K562 (cell line): ENCODE data around the gene TRABD2B. TPM values are rescaled to one million over a fixed set of nuclear protein-coding genes. Genes with fewer than 3 reads are reported as not detected.

Experiments
- ATAC-seq: fragments of 200-7000 bp; cut with Tn5 transposase; 3 replicates; pipeline ENCODE4 v1.9.1; 2020; ENCODE audit warnings: moderate library complexity
- BruUV-seq: library from RNA; stranded (reverse); fragments of 400-500 nt; replicated peaks from 2 replicates; lab custom pipeline; 2021; lab: Mats Ljungman, UMichigan
- CTCF ChIA-PET: fragments of 300-600 bp; formaldehyde crosslinking; extraction: SDS; loops from one replicate; lab custom pipeline; 2021; ENCODE audit warnings: low intra/inter-chr PET ratio; lab: Yijun Ruan, JAX
- POLR2A ChIA-PET: fragments of 300-600, 350-650 bp; sonication (Branson Sonifier 250); formaldehyde crosslinking; extraction: SDS; loops from one replicate; lab custom pipeline; 2021; ENCODE audit warnings: antibody characterized with exemption, inconsistent platforms; lab: Yijun Ruan, JAX
- DNase-seq, 4 experiments: peaks; one replicate each; pipeline versions ENCODE4 v3.0.0 to v3.0.0-alpha.2; 2011 to 2018; ENCODE audit warnings: low spot score in 3 of 4, mixed read lengths in 3 of 4; ENCODE audit errors: extremely low read depth in 1 of 4
- FAIRE-seq: peaks from 2 replicates; lab custom pipeline; 2011; peaks lifted over from hg19 to GRCh38; lab: Jason Lieb, UNC
- H2AFZ ChIP-seq: 2 replicates; pipeline ENCODE4 v1.6.0; 2011; ENCODE audit warnings: low read depth, low read length, control low read depth, inconsistent platforms
- H3K27ac ChIP-seq: fragments of 200-600 bp; 3 replicates; pipeline ENCODE4 v1.8.0; 2011; ENCODE audit warnings: low read depth, mild to moderate bottlenecking, control low read depth, inconsistent platforms, low read length, moderate library complexity, mixed read lengths; ENCODE audit errors: extremely low read depth
- H3K27me3 ChIP-seq, 2 experiments: fragments of 300-600 bp in 1 of 2; 2 replicates in 1 of 2; 3 replicates in 1 of 2; pipeline versions ENCODE4 v1.6.0 to v1.8.0; 2011; ENCODE audit warnings: inconsistent platforms in 2 of 2, low read length in 2 of 2, mild to moderate bottlenecking in 1 of 2, mixed read lengths in 1 of 2, moderate library complexity in 1 of 2; ENCODE audit not compliant: control insufficient read depth in 2 of 2, insufficient read depth in 2 of 2
- H3K36me3 ChIP-seq: fragments of 300-600 bp; 3 replicates; pipeline ENCODE4 v1.8.0; 2011; ENCODE audit warnings: mild to moderate bottlenecking, low read length, inconsistent platforms; ENCODE audit not compliant: control insufficient read depth, insufficient read depth
- H3K4me1 ChIP-seq, 2 experiments: fragments of 200-600 bp in 1 of 2; replicated peaks in 1 of 2; 2 replicates in 1 of 2; 3 replicates in 1 of 2; pipeline versions ENCODE4 v1.5.1 to v1.8.0; 2011; ENCODE audit warnings: inconsistent platforms in 2 of 2, low read length in 2 of 2, mild to moderate bottlenecking in 1 of 2, mixed read lengths in 1 of 2, moderate library complexity in 1 of 2; ENCODE audit not compliant: control insufficient read depth in 2 of 2, insufficient read depth in 2 of 2
- H3K4me2 ChIP-seq: 2 replicates; pipeline ENCODE4 v1.6.1; 2011; ENCODE audit warnings: low read length, control low read depth, inconsistent platforms, mixed read lengths; ENCODE audit not compliant: insufficient read depth
- H3K4me3 ChIP-seq: fragments of 200-600 bp; sonication (generic), shearing (Covaris generic); 2 replicates; pipeline ENCODE4 v1.5.1; 2016; ENCODE audit warnings: control low read depth, inconsistent platforms
- H3K79me2 ChIP-seq: fragments of 200-600 bp; 3 replicates; pipeline ENCODE4 v1.8.0; 2011; ENCODE audit warnings: low read length, inconsistent platforms; ENCODE audit not compliant: control insufficient read depth, insufficient read depth
- H3K9ac ChIP-seq, 2 experiments: 2 replicates each; pipeline versions ENCODE4 v1.6.0 to v1.6.1; 2011; ENCODE audit warnings: low read depth in 2 of 2, low read length in 2 of 2, control low read depth in 1 of 2, inconsistent platforms in 1 of 2, mild to moderate bottlenecking in 1 of 2, mixed read lengths in 1 of 2; ENCODE audit not compliant: insufficient read depth in 1 of 2
- H3K9me1 ChIP-seq: one replicate; pipeline ENCODE4 v1.6.0; 2011; ENCODE audit warnings: inconsistent platforms, mild to moderate bottlenecking, low read length, moderate library complexity; ENCODE audit not compliant: control insufficient read depth, insufficient read depth
- H3K9me3 ChIP-seq: replicated peaks from 2 replicates; pipeline ENCODE4 v1.5.1; 2011; ENCODE audit warnings: low read depth, low read length, inconsistent platforms; ENCODE audit not compliant: control insufficient read depth, insufficient read depth
- H4K20me1 ChIP-seq: replicated peaks from 2 replicates; pipeline ENCODE4 v1.6.1; 2011; ENCODE audit warnings: low read length, inconsistent platforms, mixed read lengths; ENCODE audit not compliant: control insufficient read depth, insufficient read depth
- ARID1B ChIP-seq: fragments of 450-650 bp; IDR thresholded peaks from 2 replicates; pipeline ENCODE4 v1.6.1; 2016; ENCODE audit warnings: antibody characterized with exemption, mild to moderate bottlenecking, inconsistent platforms
- COPS2 ChIP-seq: fragments of 450-650 bp; conservative IDR thresholded peaks from 2 replicates; pipeline ENCODE4 v1.6.1; 2016; ENCODE audit warnings: mild to moderate bottlenecking, moderate library complexity
- ESRRA ChIP-seq: fragments of 450-650 bp; IDR thresholded peaks from 2 replicates; pipeline ENCODE4 v1.6.1; 2014; ENCODE audit warnings: low read depth, mild to moderate bottlenecking, moderate library complexity, borderline replicate concordance
- FUS ChIP-seq: fragments of 200-400 bp; formaldehyde crosslinking; optimal IDR thresholded peaks from 2 replicates; pipeline ENCODE3; 2017; ENCODE audit warnings: low read depth, low read length
- PHB2 ChIP-seq: fragments of 450-650 bp; IDR thresholded peaks from 2 replicates; pipeline ENCODE4 v1.6.1; 2017; ENCODE audit warnings: low read depth
- SMAD4 ChIP-seq: fragments of 250-450 bp; sonication (Bioruptor Pico); conservative IDR thresholded peaks from 2 replicates; pipeline ENCODE4 v1.8.0; 2021; ENCODE audit warnings: inconsistent platforms, mild to moderate bottlenecking, moderate library complexity
- ZBTB9 ChIP-seq: fragments of 450-650 bp; formaldehyde crosslinking; IDR thresholded peaks from 2 replicates; pipeline ENCODE4 v1.4.0; 2020; ENCODE audit warnings: mild to moderate bottlenecking, moderate library complexity
- ZNF253 ChIP-seq: fragments of 250-450 bp; sonication (Bioruptor Pico); conservative IDR thresholded peaks from 2 replicates; pipeline ENCODE4 v1.6.1; 2021; ENCODE audit warnings: mild to moderate bottlenecking
- ZNF277 ChIP-seq: fragments of 250-450 bp; sonication (Bioruptor Pico); IDR thresholded peaks from 2 replicates; pipeline ENCODE4 v1.8.0; 2022; ENCODE audit warnings: inconsistent platforms, mild to moderate bottlenecking, moderate library complexity, borderline replicate concordance
- ZNF551 ChIP-seq: fragments of 250-450 bp; sonication (Bioruptor Pico); IDR thresholded peaks from 2 replicates; pipeline ENCODE4 v1.5.0; 2021; ENCODE audit warnings: mild to moderate bottlenecking, moderate library complexity
- WGBS: fragments of 100-300 bp; shearing (Covaris generic); methylation state at CpG from one replicate; pipeline ENCODE4 v1.1.6; 2016; ENCODE audit warnings: low coverage, mixed read lengths; ENCODE audit not compliant: insufficient coverage; ENCODE audit errors: missing lambda C conversion rate; 5-methylcytosine and 5-hydroxymethylcytosine counted together
- in situ Hi-C: fragments of 300-500 bp; cut with MboI; formaldehyde crosslinking; loops from 4 replicates; pipeline ENCODE4 v1.15.0; 2018; ENCODE audit warnings: inconsistent platforms, mixed read lengths
- intact Hi-C: fragments of 100-400 bp; cut with micrococcal nuclease; formaldehyde crosslinking; loops from 2 replicates; pipeline ENCODE4 v1.14.2; 2022
- polyA plus RNA-seq, 8 experiments: library from polyadenylated mRNA; depleted of rRNA in 4 of 8; stranded (reverse) in 5 of 8; unstranded in 3 of 8; fragments of >200 nt; fragmentation: Nextera tagmentation in 2 of 8; fragmentation: Illumina TruSeq in 1 of 8; extraction: Ambion mirVana in 2 of 8; extraction: Trizol in 1 of 8; gene quantifications; 2 replicates each; pipeline versions ENCODE4 v1.2.1 to v1.2.3, GENCODE V29; 2011 to 2014; ENCODE audit warnings: inconsistent platforms in 1 of 8, missing spikeins in 1 of 8
- total RNA-seq, 7 experiments: library from RNA; depleted of rRNA in 6 of 7; stranded (reverse); fragments of >200 nt in 6 of 7; fragmentation: Illumina TruSeq in 2 of 7; extraction: Trizol in 2 of 7; gene quantifications; 2 replicates each; pipeline versions ENCODE4 v1.2.1 to v1.2.3, GENCODE V29; 2011 to 2021; ENCODE audit warnings: low replicate concordance in 1 of 7
- TF ChIP-seq, protein P1 (sequence below): fragments of 450-650 bp; IDR thresholded peaks from 2 replicates; pipeline ENCODE4 v1.7.1; 2018; ENCODE audit warnings: mild to moderate bottlenecking, low read depth; ENCODE audit not compliant: partially characterized antibody

TRABD2B gene
- total and polyA plus RNA-seq, 9 of the 15 experiments (the other 6 are each of a cell fraction or from before 2014, with no cell fraction given) = not detected

GRCh38 chr1:47761974-47762373 lies 235.2 kb downstream of the TRABD2B start:
- no peak for TF ChIP-seq ZNF551
- TF ChIP-seq ZNF277 (CRISPR knock-in tag) = no peak
- TF ChIP-seq ESRRA = no peak
- TF ChIP-seq PHB2 = no peak
- TF ChIP-seq COPS2 = no peak
- TF ChIP-seq ZNF253 (CRISPR knock-in tag) = no peak
- no peak for TF ChIP-seq ARID1B
- TF ChIP-seq SMAD4 (CRISPR knock-in tag) = no peak
- TF ChIP-seq, protein P1, sequence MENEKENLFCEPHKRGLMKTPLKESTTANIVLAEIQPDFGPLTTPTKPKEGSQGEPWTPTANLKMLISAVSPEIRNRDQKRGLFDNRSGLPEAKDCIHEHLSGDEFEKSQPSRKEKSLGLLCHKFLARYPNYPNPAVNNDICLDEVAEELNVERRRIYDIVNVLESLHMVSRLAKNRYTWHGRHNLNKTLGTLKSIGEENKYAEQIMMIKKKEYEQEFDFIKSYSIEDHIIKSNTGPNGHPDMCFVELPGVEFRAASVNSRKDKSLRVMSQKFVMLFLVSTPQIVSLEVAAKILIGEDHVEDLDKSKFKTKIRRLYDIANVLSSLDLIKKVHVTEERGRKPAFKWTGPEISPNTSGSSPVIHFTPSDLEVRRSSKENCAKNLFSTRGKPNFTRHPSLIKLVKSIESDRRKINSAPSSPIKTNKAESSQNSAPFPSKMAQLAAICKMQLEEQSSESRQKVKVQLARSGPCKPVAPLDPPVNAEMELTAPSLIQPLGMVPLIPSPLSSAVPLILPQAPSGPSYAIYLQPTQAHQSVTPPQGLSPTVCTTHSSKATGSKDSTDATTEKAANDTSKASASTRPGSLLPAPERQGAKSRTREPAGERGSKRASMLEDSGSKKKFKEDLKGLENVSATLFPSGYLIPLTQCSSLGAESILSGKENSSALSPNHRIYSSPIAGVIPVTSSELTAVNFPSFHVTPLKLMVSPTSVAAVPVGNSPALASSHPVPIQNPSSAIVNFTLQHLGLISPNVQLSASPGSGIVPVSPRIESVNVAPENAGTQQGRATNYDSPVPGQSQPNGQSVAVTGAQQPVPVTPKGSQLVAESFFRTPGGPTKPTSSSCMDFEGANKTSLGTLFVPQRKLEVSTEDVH = no peak
- no peak for TF ChIP-seq FUS
- TF ChIP-seq ZBTB9 (CRISPR knock-in tag) = no peak
- in situ Hi-C loops = loop anchor here (25.0 kb wide), 1 partner anchor 450 kb away; the partner anchor contains the start of gene SLC5A9

More at GRCh38 chr1:47761974-47762373, 235.2 kb downstream of the TRABD2B start:
- no TSS peak for BruUV-seq
- Histone ChIP-seq H2AFZ (no peak overlapping the region), H3K9me3 (no peaks in the 10 kb centered on the region), H3K9me1 (no peaks in the 10 kb centered on the region), H3K36me3 (no peaks in the 10 kb centered on the region), H3K79me2 (no peaks in the 10 kb centered on the region), H3K9ac (no peak overlapping the region), H4K20me1 (peaks cover 17% of the 10 kb centered on the region; the same call in 1 of the 2 replicates), H3K27me3 (peaks cover 23 to 79% of the 10 kb centered on the region in 2 experiments; a peak in 4 of 5 replicates), H3K4me1 (peaks cover 0 to 6% of the 10 kb centered on the region in 2 experiments; a peak in 1 of 5 replicates), H3K4me3 (no peak overlapping the region), H3K27ac (no peak overlapping the region), H3K4me2 (no peak overlapping the region)
- DNase-seq = no peak
- ChIA-PET CTCF (no interaction called here), POLR2A (interaction anchor here (0.6 kb wide), 1 partner anchor 374 kb away, joined by 3 read pairs; no protein-coding TSS in a partner anchor)
- intact Hi-C loops = no loop called here
- 0% methylated on average over 5 of the region's 5 CpGs for WGBS
- ATAC-seq = no peak
- no peak for FAIRE-seq
